ENCODE results near the gene DHRSX.
"Not testable (repeated sequence)": the region's sequence is repeated elsewhere in the genome, so short reads cannot be mapped to it uniquely, and the experiment has no call there.

DHRSX gene

GRCh38 chrX:2520539-2520938 is 19.8 kb upstream of the DHRSX start:
- DNase-seq (ENCODE audit: low spot score) (no peak), FAIRE-seq (no peak)

GRCh38 chrX:2519638-2520037 is 18.9 kb upstream of the DHRSX start:
- DNase-seq (ENCODE audit: low spot score): not testable (repeated sequence)
- FAIRE-seq: peak; percentile 69

- FAIRE-seq (no peak), DNase-seq (ENCODE audit: low spot score) (no peak)
Observed at GRCh38 chrX:2517055-2517454, 16.3 kb upstream of the DHRSX start.

- DNase-seq (ENCODE audit: low spot score) (no peak), FAIRE-seq (no peak)
Observed at GRCh38 chrX:2516623-2517022, 15.8 kb upstream of the DHRSX start.

- DNase-seq (ENCODE audit: low spot score): no peak
- FAIRE-seq: no peak
Observed at GRCh38 chrX:2514131-2514530, 13.4 kb upstream of the DHRSX start.

GRCh38 chrX:2513121-2513664 is 12.4 kb upstream of the DHRSX start:
- FAIRE-seq (no peak), DNase-seq (ENCODE audit: low spot score) (no peak)

GRCh38 chrX:2512501-2512900 is 11.7 kb upstream of the DHRSX start:
- FAIRE-seq (no peak), DNase-seq (ENCODE audit: low spot score) (no peak)

- DNase-seq (ENCODE audit: low spot score) (no peak), FAIRE-seq (no peak)
Observed at GRCh38 chrX:2511326-2511725, 10.6 kb upstream of the DHRSX start.

GRCh38 chrX:2508648-2509335 is 8.0 kb upstream of the DHRSX start:
- FAIRE-seq (no peak), DNase-seq (ENCODE audit: low spot score) (no peak)

- DNase-seq (ENCODE audit: low spot score) (no peak), FAIRE-seq (no peak)
Observed at GRCh38 chrX:2507904-2508627, 7.3 kb upstream of the DHRSX start.

- no peak for DNase-seq (ENCODE audit: low spot score)
- no peak for FAIRE-seq
Observed at GRCh38 chrX:2507196-2507595, 6.4 kb upstream of the DHRSX start.

GRCh38 chrX:2505341-2505740 is 4.6 kb upstream of the DHRSX start:
- FAIRE-seq; DNase-seq (ENCODE audit: low spot score): not testable (repeated sequence)

GRCh38 chrX:2504706-2505332 is 4.0 kb upstream of the DHRSX start:
- DNase-seq (ENCODE audit: low spot score): no peak
- no peak for FAIRE-seq

GRCh38 chrX:2503591-2504500 is 3.1 kb upstream of the DHRSX start:
- DNase-seq (ENCODE audit: low spot score) (no peak), FAIRE-seq (no peak)

GRCh38 chrX:2502668-2503519 is 2.1 kb upstream of the DHRSX start:
- no peak for DNase-seq (ENCODE audit: low spot score)
- FAIRE-seq: no peak

GRCh38 chrX:2502120-2502667 is 1.4 kb upstream of the DHRSX start:
- FAIRE-seq: no peak
- no peak for DNase-seq (ENCODE audit: low spot score)

- DNase-seq (ENCODE audit: low spot score): no peak
- no peak for FAIRE-seq
Observed at GRCh38 chrX:2501559-2502102, 855 bp upstream of the DHRSX start.

- DNase-seq (ENCODE audit: low spot score): peak; percentile 9
- no peak for FAIRE-seq
Observed at GRCh38 chrX:2500091-2500802, 529 bp downstream of the DHRSX start.

GRCh38 chrX:2499507-2499906 is 1.3 kb downstream of the DHRSX start:
- DNase-seq (ENCODE audit: low spot score) (no peak), FAIRE-seq (no peak)

Measured in urothelium cell line (cell line).